Measurements from ENCODE around the gene MXD4. TPM values are rescaled to one million over a fixed set of nuclear protein-coding genes. Genes with fewer than 3 reads are reported as not detected.
A peak's percentile ranks its signal among the peaks of the same experiment; 100 is the strongest.

MXD4 gene
- total and polyA plus RNA-seq, 2 of the 13 experiments (the other 11 are each of a cell fraction or from before 2014, with no cell fraction given) = 29.0 to 31.3 TPM

GRCh38 chr4:2241410-2242353, 20.2 kb downstream of the MXD4 start, which contains the start of the genes HAUS3 and POLN (continued):
- TF ChIP-seq EEA1 (CRISPR knock-in tag; IDR thresholded peaks at IDR 0.05; ENCODE audit: borderline replicate concordance) = peak; percentile 50; the same call in 1 of the 2 replicates
- peak; percentile 85 for TF ChIP-seq HDAC1 (CRISPR knock-in tag; IDR thresholded peaks at IDR 0.05)
- TF ChIP-seq SRSF9 (IDR thresholded peaks at IDR 0.05; ENCODE audit: borderline replicate concordance, insufficient read depth, low read depth, low read length, poor library complexity, severe bottlenecking) = no peak
- peak; percentile 46; the same call in 1 of the 2 replicates for TF ChIP-seq ARHGAP35 (CRISPR knock-in tag; IDR thresholded peaks at IDR 0.05; ENCODE audit: borderline replicate concordance)
- no peak for TF ChIP-seq ZKSCAN5 (CRISPR knock-in tag; IDR thresholded peaks at IDR 0.05)
- TF ChIP-seq MEIS1 (CRISPR knock-in tag; IDR thresholded peaks at IDR 0.05; ENCODE audit: borderline replicate concordance) = peak; percentile 78; the same call in 1 of the 2 replicates
- peak; percentile 41 for TF ChIP-seq PATZ1 (CRISPR knock-in tag; IDR thresholded peaks at IDR 0.05)
- peak; percentile 90 for TF ChIP-seq ZNF143 (CRISPR knock-in tag; IDR thresholded peaks at IDR 0.05)
- TF ChIP-seq ERF (CRISPR knock-in tag; IDR thresholded peaks at IDR 0.05) = peak; percentile 60; the same call in 1 of the 2 replicates
- TF ChIP-seq RNF219 (CRISPR knock-in tag; IDR thresholded peaks at IDR 0.05) = no peak
- no peak for TF ChIP-seq ZNF337 (CRISPR knock-in tag; IDR thresholded peaks at IDR 0.05; ENCODE audit: borderline replicate concordance, low read depth)
- no peak for TF ChIP-seq STAT5B (CRISPR knock-in tag; IDR thresholded peaks at IDR 0.05)
- TF ChIP-seq ZBTB21 (CRISPR knock-in tag; IDR thresholded peaks at IDR 0.05) = no peak
- TF ChIP-seq NRL (CRISPR knock-in tag; IDR thresholded peaks at IDR 0.05; ENCODE audit: borderline replicate concordance) = peak; percentile 74; the same call in 1 of the 2 replicates
- no peak for TF ChIP-seq NONO (IDR thresholded peaks at IDR 0.05)
- TF ChIP-seq NONO (CRISPR knock-in tag; conservative IDR thresholded peaks at IDR 0.05) = peak; percentile 56; the same call in 1 of the 2 replicates
- TF ChIP-seq TAF1 (CRISPR knock-in tag; IDR thresholded peaks at IDR 0.05) = peak; percentile 71
- TF ChIP-seq NR2F6 (IDR thresholded peaks at IDR 0.05) = no peak
- TF ChIP-seq NR2F6 (CRISPR knock-in tag; IDR thresholded peaks at IDR 0.05) = 0 out of 2 replicates have a peak, but pooled peaks have one; percentile 19
- peak; percentile 78 for TF ChIP-seq DR1 (CRISPR knock-in tag; IDR thresholded peaks at IDR 0.05)
- peak; percentile 23; the same call in 1 of the 2 replicates for TF ChIP-seq CBFB (CRISPR knock-in tag; IDR thresholded peaks at IDR 0.05)
- peak; percentile 87; the same call in 1 of the 2 replicates for TF ChIP-seq THAP9 (CRISPR knock-in tag; IDR thresholded peaks at IDR 0.05; ENCODE audit: borderline replicate concordance)

Measured in HepG2 (cell line).